GM23248 (cell line): ENCODE measurements around the gene TRAK2. TPM values are rescaled to one million over a fixed set of nuclear protein-coding genes. Genes with fewer than 3 reads are reported as not detected.

Source experiments
- DNase-seq: peaks from one replicate; pipeline ENCODE4 v3.0.0-alpha.2; 2015
- H2AFZ ChIP-seq: fragments of 200-600 bp; sonication (generic); 2 replicates; pipeline ENCODE4 v1.6.1; 2016; ENCODE audit warnings: antibody characterized with exemption
- H3F3A ChIP-seq: fragments of 200-600 bp; sonication (generic); 2 replicates; pipeline ENCODE4 v1.6.1; 2016; ENCODE audit warnings: mild to moderate bottlenecking, antibody characterized with exemption, mixed run types; ENCODE audit not compliant: insufficient read depth
- H3K27ac ChIP-seq: fragments of 200-600 bp; sonication (generic); 2 replicates; pipeline ENCODE4 v1.5.1; 2016; ENCODE audit warnings: mild to moderate bottlenecking
- H3K27me3 ChIP-seq: fragments of 200-600 bp; sonication (generic); replicated peaks from 2 replicates; pipeline ENCODE4 v1.6.1; 2016; ENCODE audit warnings: mild to moderate bottlenecking; ENCODE audit not compliant: insufficient read depth
- H3K36me3 ChIP-seq: fragments of 200-600 bp; sonication (generic); 2 replicates; pipeline ENCODE4 v1.6.1; 2016; ENCODE audit warnings: low read depth, mild to moderate bottlenecking
- H3K4me1 ChIP-seq: fragments of 200-600 bp; sonication (generic); 2 replicates; pipeline ENCODE4 v1.6.1; 2016; ENCODE audit warnings: mild to moderate bottlenecking; ENCODE audit not compliant: insufficient read depth
- H3K4me2 ChIP-seq: fragments of 200-600 bp; sonication (generic); one replicate; pipeline ENCODE4 v1.6.1; 2016; ENCODE audit warnings: mild to moderate bottlenecking; ENCODE audit not compliant: unreplicated experiment
- H3K4me3 ChIP-seq: fragments of 200-600 bp; sonication (generic); 2 replicates; pipeline ENCODE4 v1.5.1; 2016; ENCODE audit warnings: mild to moderate bottlenecking
- H3K79me2 ChIP-seq: fragments of 200-600 bp; sonication (generic); 2 replicates; pipeline ENCODE4 v1.6.1; 2016; ENCODE audit warnings: mild to moderate bottlenecking; ENCODE audit not compliant: insufficient read depth
- H3K9ac ChIP-seq: fragments of 200-600 bp; sonication (generic); 2 replicates; pipeline ENCODE4 v1.6.1; 2016; ENCODE audit warnings: mild to moderate bottlenecking
- H3K9me2 ChIP-seq: fragments of 200-600 bp; sonication (generic); 2 replicates; pipeline ENCODE4 v1.6.1; 2016; ENCODE audit warnings: mixed run types, mild to moderate bottlenecking, moderate library complexity; ENCODE audit not compliant: insufficient read depth
- H3K9me3 ChIP-seq: fragments of 200-600 bp; sonication (generic); one replicate; pipeline ENCODE4 v1.6.1; 2017; ENCODE audit warnings: low read depth
- H4K20me1 ChIP-seq: fragments of 200-600 bp; sonication (generic); 2 replicates; pipeline ENCODE4 v1.6.0; 2016; ENCODE audit not compliant: insufficient read depth
- EZH2 ChIP-seq: fragments of 200-600 bp; sonication (generic); IDR thresholded peaks from 2 replicates; pipeline ENCODE4 v1.6.1; 2018; ENCODE audit warnings: antibody characterized with exemption, mild to moderate bottlenecking; ENCODE audit not compliant: insufficient read depth, poor library complexity, severe bottlenecking
- EZH2phosphoT487 ChIP-seq: fragments of 200-600 bp; sonication (generic); IDR thresholded peaks from 2 replicates; pipeline ENCODE4 v1.6.1; 2018; ENCODE audit warnings: antibody characterized with exemption, moderate library complexity, mild to moderate bottlenecking, low read depth; ENCODE audit not compliant: insufficient read depth
- WGBS, 2 experiments: methylation state at CpG; one replicate each; pipeline ENCODE4 v1.1.6; 2015 to 2017; ENCODE audit warnings: low lambda C conversion rate in 2 of 2, low coverage in 1 of 2; ENCODE audit errors: missing lambda C conversion rate in 2 of 2; 5-methylcytosine and 5-hydroxymethylcytosine counted together
- in situ Hi-C: fragments of 300-500 bp; cut with MboI; formaldehyde crosslinking; loops from 2 replicates; pipeline ENCODE4 v1.15.0; 2020
- polyA plus RNA-seq: library from polyadenylated mRNA; unstranded; fragments of >200 nt; fragmentation: Nextera tagmentation; extraction: Ambion mirVana; gene quantifications from 2 replicates; pipeline ENCODE4 v1.2.1, GENCODE V29; 2016
- total RNA-seq: library from RNA; depleted of rRNA; stranded (reverse); fragments of >200 nt; shearing (Covaris generic); gene quantifications from 2 replicates; pipeline ENCODE4 v1.2.3, GENCODE V29; 2014

The TRAK2 gene
- total and polyA plus RNA-seq, 2 experiments from 2014 or later: 21.4 to 32.5 TPM

DNA sequence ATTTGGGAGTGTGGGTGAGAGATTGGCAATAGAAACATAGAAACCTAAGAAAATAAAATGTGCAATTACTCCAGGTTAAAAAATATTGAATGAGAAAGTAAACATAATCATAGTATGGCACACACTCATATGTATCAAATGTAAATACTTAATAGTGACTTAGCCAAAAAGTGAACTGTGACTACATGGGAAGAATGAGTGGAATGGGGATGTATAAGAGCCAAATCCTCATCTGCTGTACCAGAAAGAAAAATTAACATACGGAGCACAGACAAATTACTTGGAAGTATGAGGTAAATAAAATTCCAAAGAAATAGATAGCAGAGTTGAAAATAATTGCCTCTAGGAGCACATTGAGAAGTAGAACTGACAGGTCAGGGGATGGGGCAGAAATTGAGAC is 98.1 kb downstream of the TRAK2 start:
- no peak overlapping the region for H2AFZ ChIP-seq
- no peak for DNase-seq
- no peak overlapping the region for H3K4me3 ChIP-seq
- H4K20me1 ChIP-seq: no peaks in the 10 kb centered on the region
- 67 to 72% methylated on average over 1 of the region's 1 CpG for WGBS, 2 experiments
- H3K27ac ChIP-seq: no peak overlapping the region
- H3K36me3 ChIP-seq: 0 out of 2 replicates have a peak, but pooled peaks cover 6% of the 10 kb centered on the region
- H3K9me3 ChIP-seq: no peaks in the 10 kb centered on the region
- H3K4me1 ChIP-seq: no peaks in the 10 kb centered on the region
- H3K79me2 ChIP-seq: no peaks in the 10 kb centered on the region
- H3K27me3 ChIP-seq: no peaks in the 10 kb centered on the region
- no peaks in the 10 kb centered on the region for H3F3A ChIP-seq
- H3K9me2 ChIP-seq: no peaks in the 10 kb centered on the region
- H3K4me2 ChIP-seq: no peak overlapping the region
- in situ Hi-C loops: no loop called here
- TF ChIP-seq EZH2 (no peak), EZH2phosphoT487 (no peak)
- H3K9ac ChIP-seq: no peak overlapping the region

GRCh38 chr2:201350879-201351278 is 100.4 kb downstream of the TRAK2 start:
- no peak overlapping the region for H3K4me3 ChIP-seq
- H3K79me2 ChIP-seq: no peaks in the 10 kb centered on the region
- H3K4me1 ChIP-seq: no peaks in the 10 kb centered on the region
- DNase-seq: no peak
- no peaks in the 10 kb centered on the region for H3F3A ChIP-seq
- H4K20me1 ChIP-seq: no peaks in the 10 kb centered on the region
- H3K27ac ChIP-seq: no peak overlapping the region
- in situ Hi-C loops: no loop called here
- WGBS, 2 experiments: 87 to 93% methylated on average over 4 of the region's 4 CpGs
- no peak overlapping the region for H2AFZ ChIP-seq
- no peaks in the 10 kb centered on the region for H3K9me2 ChIP-seq
- H3K36me3 ChIP-seq: no peaks in the 10 kb centered on the region
- H3K9me3 ChIP-seq: no peaks in the 10 kb centered on the region
- H3K27me3 ChIP-seq: no peaks in the 10 kb centered on the region
- H3K4me2 ChIP-seq: no peak overlapping the region
- H3K9ac ChIP-seq: no peak overlapping the region
- TF ChIP-seq EZH2phosphoT487 (no peak), EZH2 (no peak)

DNA sequence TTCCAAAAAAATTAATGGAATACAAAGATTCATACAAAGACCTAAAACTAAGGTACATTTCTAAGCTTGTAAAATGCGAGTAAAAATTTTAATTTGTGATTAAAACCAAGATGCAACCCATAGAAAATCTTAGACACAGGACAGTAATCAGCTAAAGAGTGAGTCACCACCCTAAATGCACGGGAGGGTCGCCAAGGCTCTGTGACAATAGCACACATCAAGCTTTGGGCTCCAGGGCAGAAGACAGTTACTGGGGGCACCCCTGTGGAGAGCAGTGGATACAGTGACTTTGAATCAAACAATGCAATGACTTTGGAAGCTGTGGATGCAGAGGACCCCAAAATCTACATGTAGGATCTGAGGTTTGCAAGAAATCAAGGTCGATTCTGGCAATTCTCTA is 101.7 kb downstream of the TRAK2 start:
- in situ Hi-C loops: no loop called here
- no peak overlapping the region for H3K4me2 ChIP-seq
- DNase-seq: peak; percentile 12
- H3K9ac ChIP-seq: no peak overlapping the region
- no peak overlapping the region for H3K4me3 ChIP-seq
- no peaks in the 10 kb centered on the region for H3K79me2 ChIP-seq
- H3K36me3 ChIP-seq: no peaks in the 10 kb centered on the region
- no peak overlapping the region for H3K27ac ChIP-seq
- H3K9me2 ChIP-seq: no peaks in the 10 kb centered on the region
- H3F3A ChIP-seq: no peaks in the 10 kb centered on the region
- no peak overlapping the region for H2AFZ ChIP-seq
- no peaks in the 10 kb centered on the region for H3K4me1 ChIP-seq
- WGBS, 2 experiments: 61 to 71% methylated on average over 4 of the region's 4 CpGs
- TF ChIP-seq EZH2phosphoT487: no peak
- no peak for TF ChIP-seq EZH2
- no peaks in the 10 kb centered on the region for H4K20me1 ChIP-seq
- no peaks in the 10 kb centered on the region for H3K27me3 ChIP-seq
- H3K9me3 ChIP-seq: no peaks in the 10 kb centered on the region

- H3K9me2 ChIP-seq: no peaks in the 10 kb centered on the region
- H3K9me3 ChIP-seq: no peaks in the 10 kb centered on the region
- H3K9ac ChIP-seq: no peak overlapping the region
- no peak overlapping the region for H3K4me3 ChIP-seq
- H3K27me3 ChIP-seq: no peaks in the 10 kb centered on the region
- H3K36me3 ChIP-seq: no peaks in the 10 kb centered on the region
- no peak overlapping the region for H3K4me2 ChIP-seq
- H2AFZ ChIP-seq: no peak overlapping the region
- 56 to 84% methylated on average over 1 of the region's 1 CpG for WGBS, 2 experiments
- in situ Hi-C loops: no loop called here
- no peaks in the 10 kb centered on the region for H3K4me1 ChIP-seq
- no peaks in the 10 kb centered on the region for H4K20me1 ChIP-seq
- TF ChIP-seq EZH2: no peak
- TF ChIP-seq EZH2phosphoT487: no peak
- no peaks in the 10 kb centered on the region for H3K79me2 ChIP-seq
- no peak for DNase-seq
- no peaks in the 10 kb centered on the region for H3F3A ChIP-seq
- no peak overlapping the region for H3K27ac ChIP-seq
Measured at GRCh38 chr2:201348758-201349157, 102.5 kb downstream of the TRAK2 start.

GRCh38 chr2:201347138-201347537 is 104.1 kb downstream of the TRAK2 start:
- no peaks in the 10 kb centered on the region for H3K9me3 ChIP-seq
- DNase-seq: no peak
- H3K79me2 ChIP-seq: no peaks in the 10 kb centered on the region
- H3F3A ChIP-seq: no peaks in the 10 kb centered on the region
- H3K27ac ChIP-seq: no peak overlapping the region
- no peak overlapping the region for H3K4me2 ChIP-seq
- H3K27me3 ChIP-seq: no peaks in the 10 kb centered on the region
- H3K4me3 ChIP-seq: no peak overlapping the region
- H3K9me2 ChIP-seq: no peaks in the 10 kb centered on the region
- in situ Hi-C loops: no loop called here
- TF ChIP-seq EZH2: no peak
- TF ChIP-seq EZH2phosphoT487: no peak
- H3K9ac ChIP-seq: no peak overlapping the region
- H4K20me1 ChIP-seq: no peaks in the 10 kb centered on the region
- 87 to 89% methylated on average over 4 of the region's 4 CpGs for WGBS, 2 experiments
- H3K36me3 ChIP-seq: no peaks in the 10 kb centered on the region
- no peaks in the 10 kb centered on the region for H3K4me1 ChIP-seq
- no peak overlapping the region for H2AFZ ChIP-seq
